Stomach (tissue), 9 donors: Measurements from ENCODE around the gene PRM3. TPM values are rescaled to one million over a fixed set of nuclear protein-coding genes. Genes with fewer than 3 reads are reported as not detected.
A peak's percentile ranks its signal among the peaks of the same experiment; 100 is the strongest.

Source experiments
- DNase-seq, 2 donors: peaks; one replicate each; pipeline versions ENCODE4 v3.0.0 to v3.0.0-alpha.2; 2013 to 2019
- H3K27ac ChIP-seq, 5 donors: fragments of 200-600 bp in 4 of 5; sonication (generic) in 4 of 5; one replicate each; pipeline ENCODE4 v1.5.1; 2013 to 2019; ENCODE audit warnings: mild to moderate bottlenecking in 1 of 5, moderate library complexity in 1 of 5
- H3K27me3 ChIP-seq, 3 donors: fragments of 200-600 bp; sonication (generic); one replicate each; pipeline ENCODE4 v1.5.1; 2017 to 2019; ENCODE audit warnings: mixed run types in 1 of 3
- H3K36me3 ChIP-seq, 4 donors: fragments of 200-600 bp; sonication (generic); 1 replicate in 3 of 4; 2 replicates in 1 of 4; pipeline ENCODE4 v1.5.1; 2016 to 2019
- H3K4me1 ChIP-seq, 4 donors: fragments of 200-600 bp; sonication (generic); one replicate each; pipeline ENCODE4 v1.5.1; 2016 to 2019
- H3K4me3 ChIP-seq, 4 donors: fragments of 200-600 bp; sonication (generic) in 3 of 4; one replicate each; pipeline ENCODE4 v1.5.1; 2016 to 2019; ENCODE audit warnings: mild to moderate bottlenecking in 1 of 4
- H3K9me3 ChIP-seq, 4 donors: fragments of 200-600 bp; sonication (generic); one replicate each; pipeline ENCODE4 v1.5.1; 2016 to 2019
- CTCF ChIP-seq, 7 experiments: fragments of 450-650 bp in 4 of 7; fragments of 200-600 bp in 3 of 7; sonication (generic) in 3 of 7; IDR thresholded peaks; one replicate each; pipeline ENCODE4 v1.5.1; 2016 to 2019; ENCODE audit warnings: antibody characterized with exemption in 7 of 7, control low read depth in 2 of 7, mild to moderate bottlenecking in 1 of 7
- EP300 ChIP-seq: sonication (generic); formaldehyde crosslinking; IDR thresholded peaks from one replicate; pipeline ENCODE4 v1.6.1; 2017; ENCODE audit warnings: antibody characterized with exemption
- POLR2A ChIP-seq, 4 donors: fragments of 450-650 bp; IDR thresholded peaks; one replicate each; pipeline ENCODE4 v1.6.1; 2016; ENCODE audit warnings: antibody characterized with exemption in 4 of 4, control low read depth in 2 of 4, mild to moderate bottlenecking in 1 of 4, moderate library complexity in 1 of 4
- POLR2AphosphoS5 ChIP-seq, 3 donors: sonication (generic); formaldehyde crosslinking; IDR thresholded peaks; one replicate each; pipeline ENCODE4 v1.6.1; 2016; ENCODE audit warnings: antibody characterized with exemption in 3 of 3
- WGBS, 5 donors: extraction: QIAGEN DNeasy Blood & Tissue Kit in 3 of 5; methylation state at CpG; one replicate each; pipeline versions ENCODE4 v1.1.5 to v1.1.7; 2013 to 2018; 5-methylcytosine and 5-hydroxymethylcytosine counted together
- intact Hi-C: fragments of 100-400 bp; cut with DNase I; formaldehyde crosslinking; loops from one replicate; pipeline ENCODE4 v1.15.1; 2023; ENCODE audit warnings: low total_unique reads
- polyA plus RNA-seq, 3 donors: library from polyadenylated mRNA; stranded (reverse); fragments of 200-250 nt; gene quantifications; one replicate each; pipeline ENCODE4 v1.2.3, GENCODE V29; 2013
- total RNA-seq, 5 donors: library from RNA; depleted of rRNA; stranded (reverse); fragments of >200 nt; gene quantifications; one replicate each; pipeline versions ENCODE4 v1.1.0 to v1.2.3, GENCODE V29; 2014 to 2016
- donor health status: healthy with polysubstance abuse.
- donor health status: Bipolar disorder and iron deficiency.
- donor health status: healthy.

Gene PRM3
- total and polyA plus RNA-seq, 8 donors = not detected

GRCh38 chr16:11298143-11298900 is 24.9 kb upstream of the PRM3 start:
- intact Hi-C loops = no loop called here
- no peaks in the 10 kb centered on the region for H3K27me3 ChIP-seq
- no peak overlapping the region for H3K4me3 ChIP-seq
- no peaks in the 10 kb centered on the region for H3K36me3 ChIP-seq
- no peaks in the 10 kb centered on the region for H3K9me3 ChIP-seq
- TF ChIP-seq POLR2AphosphoS5 (IDR thresholded peaks at IDR 0.05) = no peak
- TF ChIP-seq EP300 = no peak
- TF ChIP-seq CTCF (IDR thresholded peaks at IDR 0.05) = no peak
- no peak for TF ChIP-seq POLR2A (IDR thresholded peaks at IDR 0.05)
- peaks cover 20 to 35% (median 30%) of the 10 kb centered on the region in 4 donors for H3K4me1 ChIP-seq
- 76 to 93% (median 87%) methylated on average over 5 of the region's 5 CpGs for WGBS, 5 donors
- no peak for DNase-seq
- peak overlapping the region in 4 of 5 donors; percentile 56 to 73 (median 64) for H3K27ac ChIP-seq

GRCh38 chr16:11297492-11298142 is 24.2 kb upstream of the PRM3 start:
- intact Hi-C loops = no loop called here
- peak overlapping the region; percentile 25 to 73 (median 61) for H3K27ac ChIP-seq
- WGBS, 5 donors = 6 to 10% (median 7%) methylated on average over 15 to 19 of the region's 19 CpGs

GRCh38 chr16:11296706-11297491 is 23.5 kb upstream of the PRM3 start:
- DNase-seq = peak; percentile 58 to 68
- peak overlapping the region in 2 of 4 donors; percentile 12 to 27 for H3K4me3 ChIP-seq

More at GRCh38 chr16:11297492-11298142, 24.2 kb upstream of the PRM3 start:
- Histone ChIP-seq H3K4me1 (peaks cover 16 to 28% (median 25%) of the 10 kb centered on the region in 4 donors), H3K36me3 (no peaks in the 10 kb centered on the region), H3K27me3 (no peaks in the 10 kb centered on the region), H3K9me3 (no peaks in the 10 kb centered on the region), H3K4me3 (peak overlapping the region; percentile 12 to 27 (median 22))
- TF ChIP-seq POLR2AphosphoS5 (IDR thresholded peaks at IDR 0.05) = peak; percentile 37 to 86 (median 66)
- TF ChIP-seq CTCF (IDR thresholded peaks at IDR 0.05) = peak in 1 of 7 experiments; percentile 43
- no peak for TF ChIP-seq POLR2A (IDR thresholded peaks at IDR 0.05)
- no peak for TF ChIP-seq EP300
- peak; percentile 91 to 92 for DNase-seq

More at GRCh38 chr16:11296706-11297491, 23.5 kb upstream of the PRM3 start:
- WGBS, 5 donors = 20 to 38% (median 26%) methylated on average over 9 to 10 of the region's 10 CpGs
- Histone ChIP-seq H3K36me3 (no peaks in the 10 kb centered on the region), H3K9me3 (no peaks in the 10 kb centered on the region), H3K27me3 (no peaks in the 10 kb centered on the region), H3K4me1 (peaks cover 16 to 28% (median 25%) of the 10 kb centered on the region in 4 donors), H3K27ac (peak overlapping the region; percentile 25 to 73 (median 61))
- intact Hi-C loops = no loop called here
- no peak for TF ChIP-seq EP300
- no peak for TF ChIP-seq POLR2A (IDR thresholded peaks at IDR 0.05)
- TF ChIP-seq CTCF (IDR thresholded peaks at IDR 0.05) = no peak
- no peak for TF ChIP-seq POLR2AphosphoS5 (IDR thresholded peaks at IDR 0.05)
